Mucosa of rectum (tissue), 2 donors: ENCODE measurements around the gene NBPF3.
"Not testable (repeated sequence)": the region's sequence is repeated elsewhere in the genome, so short reads cannot be mapped to it uniquely, and the experiment has no call there.

Source experiments
- H3K27ac ChIP-seq, 2 donors: one replicate each; pipeline ENCODE4 v1.7.0; 2013; ENCODE audit warnings: inconsistent platforms in 2 of 2, low read depth in 2 of 2, low read length in 2 of 2
- H3K27me3 ChIP-seq, 2 donors: one replicate each; pipeline ENCODE4 v1.7.0; 2013; ENCODE audit warnings: low read length in 2 of 2; ENCODE audit not compliant: control insufficient read depth in 2 of 2, insufficient read depth in 2 of 2
- H3K36me3 ChIP-seq, 2 donors: one replicate each; pipeline ENCODE4 v1.7.0; 2013; ENCODE audit warnings: low read length in 2 of 2; ENCODE audit not compliant: control insufficient read depth in 2 of 2, insufficient read depth in 2 of 2
- H3K4me1 ChIP-seq, 2 donors: one replicate each; pipeline ENCODE4 v1.7.0; 2013; ENCODE audit warnings: low read length in 2 of 2, mild to moderate bottlenecking in 1 of 2; ENCODE audit not compliant: control insufficient read depth in 2 of 2, insufficient read depth in 2 of 2
- H3K4me3 ChIP-seq, 2 donors: one replicate each; pipeline ENCODE4 v1.7.0; 2013; ENCODE audit warnings: low read length in 2 of 2
- H3K9ac ChIP-seq, 2 donors: one replicate each; pipeline ENCODE4 v1.7.0; 2013; ENCODE audit warnings: low read length in 2 of 2, low read depth in 1 of 2, mild to moderate bottlenecking in 1 of 2
- H3K9me3 ChIP-seq, 2 donors: one replicate each; pipeline ENCODE4 v1.7.0; 2013; ENCODE audit warnings: low read length in 2 of 2; ENCODE audit not compliant: control insufficient read depth in 2 of 2
- donor health status: healthy.
- donor health status: Normal muscosa, but diverticular disease.

Gene NBPF3

GRCh38 chr1:21517660-21518480 lies 77.9 kb downstream of the NBPF3 start:
- Histone ChIP-seq H3K27me3 (no peaks in the 10 kb centered on the region), H3K9ac (no peak overlapping the region), H3K4me3 (no peak overlapping the region), H3K4me1 (peaks cover 0 to 2% of the 10 kb centered on the region in 2 donors), H3K9me3 (no peaks in the 10 kb centered on the region), H3K36me3 (no peaks in the 10 kb centered on the region), H3K27ac (no peak overlapping the region)

- Histone ChIP-seq H3K36me3 (no peaks in the 10 kb centered on the region), H3K9me3 (no peaks in the 10 kb centered on the region), H3K9ac (no peak overlapping the region), H3K4me1 (peaks cover 0 to 2% of the 10 kb centered on the region in 2 donors), H3K27ac (no peak overlapping the region), H3K27me3 (no peaks in the 10 kb centered on the region), H3K4me3 (no peak overlapping the region)
Measured at GRCh38 chr1:21518774-21519455, 79.0 kb downstream of the NBPF3 start.

GRCh38 chr1:21519486-21520070 lies 79.6 kb downstream of the NBPF3 start:
- not testable (repeated sequence) for H3K27me3 ChIP-seq, H3K4me3 ChIP-seq, H3K9ac ChIP-seq, H3K4me1 ChIP-seq, H3K9me3 ChIP-seq, H3K27ac ChIP-seq, H3K36me3 ChIP-seq

- H3K27me3 ChIP-seq = no peaks in the 10 kb centered on the region
- H3K36me3 ChIP-seq = no peaks in the 10 kb centered on the region
- H3K9ac ChIP-seq = no peak overlapping the region
- H3K4me1 ChIP-seq = peaks cover 2% of the 10 kb centered on the region in 2 donors
- H3K9me3 ChIP-seq = no peaks in the 10 kb centered on the region
- no peak overlapping the region for H3K27ac ChIP-seq
- H3K4me3 ChIP-seq = no peak overlapping the region
Measured at GRCh38 chr1:21520899-21521716, 81.2 kb downstream of the NBPF3 start.

GRCh38 chr1:21521717-21522060 lies 81.8 kb downstream of the NBPF3 start:
- no peaks in the 10 kb centered on the region for H3K27me3 ChIP-seq
- no peaks in the 10 kb centered on the region for H3K9me3 ChIP-seq
- no peak overlapping the region for H3K27ac ChIP-seq
- H3K9ac ChIP-seq = no peak overlapping the region
- no peaks in the 10 kb centered on the region for H3K36me3 ChIP-seq
- H3K4me3 ChIP-seq = no peak overlapping the region
- peaks cover 2% of the 10 kb centered on the region in 2 donors for H3K4me1 ChIP-seq

- Histone ChIP-seq H3K9ac (no peak overlapping the region), H3K27me3 (no peaks in the 10 kb centered on the region), H3K4me1 (peaks cover 0 to 2% of the 10 kb centered on the region in 2 donors), H3K27ac (no peak overlapping the region), H3K4me3 (no peak overlapping the region), H3K9me3 (no peaks in the 10 kb centered on the region), H3K36me3 (no peaks in the 10 kb centered on the region)
Measured at GRCh38 chr1:21522525-21523038, 82.6 kb downstream of the NBPF3 start.

GRCh38 chr1:21523297-21523813 lies 83.4 kb downstream of the NBPF3 start:
- Histone ChIP-seq H3K4me1 (peaks cover 0 to 2% of the 10 kb centered on the region in 2 donors), H3K27ac (no peak overlapping the region), H3K9me3 (no peaks in the 10 kb centered on the region), H3K27me3 (no peaks in the 10 kb centered on the region), H3K9ac (no peak overlapping the region), H3K36me3 (no peaks in the 10 kb centered on the region), H3K4me3 (no peak overlapping the region)

GRCh38 chr1:21524220-21524619 lies 84.3 kb downstream of the NBPF3 start:
- H3K4me3 ChIP-seq = no peak overlapping the region
- no peaks in the 10 kb centered on the region for H3K27me3 ChIP-seq
- H3K9me3 ChIP-seq = no peaks in the 10 kb centered on the region
- peaks cover 0 to 2% of the 10 kb centered on the region in 2 donors for H3K4me1 ChIP-seq
- H3K36me3 ChIP-seq = no peaks in the 10 kb centered on the region
- H3K27ac ChIP-seq = no peak overlapping the region
- no peak overlapping the region for H3K9ac ChIP-seq

GRCh38 chr1:21524686-21525339 lies 84.9 kb downstream of the NBPF3 start:
- Histone ChIP-seq H3K27me3 (no peaks in the 10 kb centered on the region), H3K4me3 (no peak overlapping the region), H3K4me1 (peaks cover 0 to 2% of the 10 kb centered on the region in 2 donors), H3K9ac (no peak overlapping the region), H3K36me3 (no peaks in the 10 kb centered on the region), H3K27ac (no peak overlapping the region), H3K9me3 (no peaks in the 10 kb centered on the region)
